ENCODE measurements around the gene CRISP2.

The CRISP2 gene

DNA sequence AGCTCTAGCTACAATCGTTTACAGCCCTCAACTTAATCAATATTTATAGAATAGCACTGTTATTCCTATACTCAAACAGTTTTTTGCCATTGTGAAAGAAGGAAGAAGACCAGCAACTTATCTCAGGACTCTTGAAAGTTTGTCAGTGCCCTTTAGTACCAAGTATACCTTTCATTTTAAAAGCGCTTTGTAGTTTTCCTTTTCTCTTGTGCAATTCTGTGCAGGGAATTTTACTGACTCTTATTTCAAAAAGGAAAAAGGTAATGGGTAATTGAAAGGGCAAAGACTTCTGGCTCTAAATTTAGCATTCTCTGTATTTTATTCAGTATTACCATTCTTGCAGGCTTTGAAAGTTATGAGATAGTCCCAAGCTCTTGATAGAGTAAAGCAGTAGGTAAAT, 59.9 kb downstream of the CRISP2 start:
- DNase-seq, result no peak

GRCh38 chr6:49651239-49651638, 62.1 kb downstream of the CRISP2 start:
- DNase-seq, result no peak

GRCh38 chr6:49649988-49650387, 63.4 kb downstream of the CRISP2 start:
- no peak for DNase-seq

DNA sequence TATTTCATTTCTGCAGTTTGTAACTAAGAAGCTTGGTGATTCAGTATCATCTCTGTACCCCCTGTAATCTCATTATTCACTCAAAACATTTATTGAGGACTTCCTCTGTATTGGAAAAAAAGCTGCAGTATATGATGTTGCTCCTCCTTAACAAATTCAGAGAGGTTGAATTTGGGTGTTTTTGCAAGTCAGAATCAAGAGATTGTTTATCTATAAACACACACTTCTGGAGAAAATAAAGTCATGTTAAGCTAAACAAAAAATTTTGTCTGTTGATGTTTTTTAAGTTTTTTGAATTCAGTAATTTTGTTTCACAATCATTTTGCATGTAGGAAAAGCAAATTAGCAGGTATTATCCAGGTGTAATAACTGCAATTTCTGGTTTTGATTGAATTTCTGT, 65.3 kb downstream of the CRISP2 start:
- no peak for DNase-seq

DNA sequence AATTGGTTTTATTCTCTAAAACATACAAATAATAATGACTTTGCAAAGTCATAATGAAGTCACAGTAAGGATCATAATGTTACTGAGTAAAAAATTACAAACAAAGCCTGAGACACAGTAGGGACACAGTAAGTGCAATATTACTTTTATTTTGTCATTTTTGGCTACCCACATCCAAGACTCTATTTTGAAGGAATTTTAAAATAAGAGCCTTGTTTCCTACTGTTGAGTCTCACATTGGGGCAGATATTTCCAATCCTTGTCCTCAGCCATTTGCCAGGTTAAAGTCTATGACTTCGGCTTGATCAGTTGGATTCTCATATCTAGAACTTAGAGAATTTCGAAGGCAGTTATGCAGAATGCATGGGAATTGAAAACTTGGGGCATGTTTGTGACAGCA, 65.9 kb downstream of the CRISP2 start:
- no peak for DNase-seq

GRCh38 chr6:49646942-49647341, 66.4 kb downstream of the CRISP2 start:
- DNase-seq, result no peak

DNA sequence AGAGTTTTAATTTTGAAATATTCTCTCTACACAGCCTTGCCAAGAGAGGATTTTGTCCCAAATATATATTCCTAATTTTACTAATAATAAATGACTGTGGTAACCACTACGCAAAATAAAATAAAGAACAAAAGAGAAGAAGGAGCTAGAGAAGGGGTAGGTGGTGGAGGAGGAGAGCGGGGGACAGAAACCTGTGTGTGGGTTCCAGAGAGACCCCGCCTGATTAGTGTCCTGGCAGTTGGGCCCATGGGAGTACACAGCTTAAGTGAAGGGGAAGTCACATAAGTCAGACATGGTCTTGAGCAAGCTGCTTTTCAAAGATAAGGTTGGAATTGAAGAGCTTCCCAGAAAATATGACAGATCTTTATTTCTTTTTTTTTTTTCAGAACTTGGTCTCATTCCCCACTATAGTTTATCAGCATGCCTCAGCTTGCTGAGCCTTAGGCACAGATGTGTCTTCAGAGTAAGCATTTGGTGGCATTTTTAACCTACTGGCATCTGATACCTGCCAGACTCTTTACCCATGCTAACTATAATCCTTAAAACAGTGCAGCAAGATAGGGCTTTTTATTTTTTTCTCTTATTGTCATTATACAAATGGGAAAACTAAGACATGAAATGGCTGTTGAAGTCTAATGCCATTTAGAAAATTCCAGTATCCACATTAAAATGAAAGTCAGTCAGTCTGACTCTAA, 67.1 kb downstream of the CRISP2 start:
- no peak for DNase-seq

DNA sequence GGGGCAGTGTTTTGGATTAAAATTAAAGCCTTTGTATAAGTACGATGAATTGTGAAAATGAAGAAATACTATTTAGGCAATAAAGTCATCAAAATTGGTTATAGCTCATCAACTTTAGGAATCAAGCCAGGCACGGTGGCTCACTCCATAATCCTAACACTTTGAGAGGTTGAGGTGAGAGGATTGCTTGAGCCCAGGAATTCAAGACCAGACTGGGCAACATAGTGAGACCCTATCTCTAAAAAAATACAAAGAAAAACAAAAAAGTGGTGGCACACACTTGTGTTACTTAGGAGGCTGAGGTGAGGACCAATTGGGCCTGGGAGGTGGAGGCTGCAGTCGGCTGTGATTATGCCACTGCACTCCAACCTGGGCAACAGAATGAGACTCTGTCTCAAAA, 68.2 kb downstream of the CRISP2 start:
- DNase-seq, result no peak
